ENCODE results near the gene HABP2. TPM values are rescaled to one million over a fixed set of nuclear protein-coding genes. Genes with fewer than 3 reads are reported as not detected.
A peak's percentile ranks its signal among the peaks of the same experiment; 100 is the strongest.

The HABP2 gene
- polyA plus RNA-seq, 3 donors: not detected

DNA sequence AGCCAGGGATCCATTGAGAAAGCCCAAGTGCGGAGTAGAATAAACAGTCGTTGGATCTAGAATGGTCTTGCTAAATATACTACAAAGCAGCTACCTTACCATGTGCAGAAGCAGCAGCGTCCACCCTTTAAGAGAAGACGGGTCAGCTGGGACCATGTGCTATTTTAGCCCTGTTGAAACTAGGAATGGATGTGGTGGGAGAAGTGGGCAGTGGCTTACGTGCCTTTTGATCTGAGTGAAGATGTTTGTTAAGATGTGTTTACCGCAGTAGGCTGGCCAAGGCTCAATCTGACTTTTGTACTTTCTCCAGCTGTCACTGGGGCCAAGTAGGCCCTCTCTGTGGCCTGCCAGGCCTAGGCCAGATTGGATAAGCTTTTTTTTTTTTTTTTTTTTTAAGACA is 9.2 kb downstream of the HABP2 start:
- H3K9ac ChIP-seq (ENCODE audit: insufficient read depth, low read length, poor library complexity, severe bottlenecking): no peak overlapping the region
- H3K27me3 ChIP-seq (ENCODE audit: control insufficient read depth in 2 of 2, insufficient read depth in 2 of 2, low read length in 2 of 2): peaks cover 0 to 10% of the 10 kb centered on the region in 2 donors
- H2AFZ ChIP-seq (ENCODE audit: insufficient read depth, low read depth, low read length, poor library complexity, severe bottlenecking): no peak overlapping the region
- H3K4me2 ChIP-seq (replicated peaks; ENCODE audit: extremely low read depth, low read length, poor library complexity, severe bottlenecking): no peak overlapping the region
- H3K4me3 Mint-ChIP-seq: no peak overlapping the region
- H3K4me1 Mint-ChIP-seq: peaks cover 9% of the 10 kb centered on the region
- H3K9me3 Mint-ChIP-seq: no peaks in the 10 kb centered on the region
- TF ChIP-seq CTCF (IDR thresholded peaks at IDR 0.05): no peak
- H3K27me3 Mint-ChIP-seq (ENCODE audit: low read depth in 3 of 3): peaks cover 9 to 14% (median 13%) of the 10 kb centered on the region in 3 donors
- no peak for DNase-seq
- no peaks in the 10 kb centered on the region for H4K20me1 ChIP-seq (ENCODE audit: insufficient read depth, low read length)
- H3K27ac ChIP-seq (ENCODE audit: low read depth in 1 of 2, low read length in 2 of 2): no peak overlapping the region
- no peak overlapping the region for H3K27ac Mint-ChIP-seq
- H3K36me3 ChIP-seq (replicated peaks in 1 of 2; ENCODE audit: control insufficient read depth in 1 of 2, insufficient read depth in 2 of 2, low read length in 2 of 2): no peaks in the 10 kb centered on the region
- intact Hi-C loops (cut with micrococcal nuclease): no loop called here
- H3K4me1 ChIP-seq (ENCODE audit: control insufficient read depth in 1 of 2, insufficient read depth in 2 of 2, low read length in 2 of 2): peaks cover 0 to 4% of the 10 kb centered on the region in 2 donors
- H3K36me3 Mint-ChIP-seq: no peaks in the 10 kb centered on the region
- WGBS (ENCODE audit: insufficient coverage): 80% methylated on average over 1 of the region's 6 CpGs
- no peaks in the 10 kb centered on the region for H3K9me3 ChIP-seq (replicated peaks in 1 of 2; ENCODE audit: control insufficient read depth in 1 of 2, insufficient read depth in 1 of 2, low read length in 2 of 2)
- no peaks in the 10 kb centered on the region for H3K79me2 ChIP-seq (ENCODE audit: insufficient read depth, low read length)
- no peak overlapping the region for H3K4me3 ChIP-seq (replicated peaks in 1 of 3; ENCODE audit: low read depth in 2 of 3, low read length in 3 of 3)

DNA sequence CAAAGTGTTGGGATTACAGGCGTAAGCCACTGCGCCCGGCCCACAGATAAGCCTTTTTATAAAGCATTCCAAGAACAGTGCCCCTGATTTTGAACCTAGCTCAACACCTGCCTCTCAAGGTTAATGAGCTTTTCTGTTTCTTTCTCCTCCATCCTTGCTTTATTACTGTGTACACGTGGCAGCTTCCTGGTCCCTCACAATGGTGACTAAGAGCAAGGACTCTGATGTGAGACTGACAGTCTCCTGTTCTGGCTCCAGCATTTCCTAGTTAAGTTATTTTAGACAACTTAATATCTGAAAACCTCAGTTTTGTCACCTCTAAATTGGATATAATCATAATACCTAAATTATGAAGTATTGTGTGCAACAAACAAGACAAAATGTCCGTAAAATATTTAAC is 9.9 kb downstream of the HABP2 start:
- Histone ChIP-seq H3K27ac (ENCODE audit: low read depth in 1 of 2, low read length in 2 of 2) (no peak overlapping the region), H3K79me2 (ENCODE audit: insufficient read depth, low read length) (no peaks in the 10 kb centered on the region), H3K4me3 (replicated peaks in 1 of 3; ENCODE audit: low read depth in 2 of 3, low read length in 3 of 3) (no peak overlapping the region), H3K36me3 (replicated peaks in 1 of 2; ENCODE audit: control insufficient read depth in 1 of 2, insufficient read depth in 2 of 2, low read length in 2 of 2) (no peaks in the 10 kb centered on the region), H3K9me3 (replicated peaks in 1 of 2; ENCODE audit: control insufficient read depth in 1 of 2, insufficient read depth in 1 of 2, low read length in 2 of 2) (no peaks in the 10 kb centered on the region), H3K27me3 (ENCODE audit: control insufficient read depth in 2 of 2, insufficient read depth in 2 of 2, low read length in 2 of 2) (peaks cover 0 to 9% of the 10 kb centered on the region in 2 donors), H3K4me2 (replicated peaks; ENCODE audit: extremely low read depth, low read length, poor library complexity, severe bottlenecking) (no peak overlapping the region), H3K4me1 (ENCODE audit: control insufficient read depth in 1 of 2, insufficient read depth in 2 of 2, low read length in 2 of 2) (peaks cover 0 to 4% of the 10 kb centered on the region in 2 donors), H2AFZ (ENCODE audit: insufficient read depth, low read depth, low read length, poor library complexity, severe bottlenecking) (peak overlapping the region; percentile 48), H4K20me1 (ENCODE audit: insufficient read depth, low read length) (no peaks in the 10 kb centered on the region), H3K9ac (ENCODE audit: insufficient read depth, low read length, poor library complexity, severe bottlenecking) (no peak overlapping the region)
- Mint-ChIP-seq H3K4me3 (no peak overlapping the region), H3K4me1 (peaks cover 5% of the 10 kb centered on the region), H3K27me3 (ENCODE audit: low read depth in 3 of 3) (peaks cover 6 to 11% (median 9%) of the 10 kb centered on the region in 3 donors), H3K27ac (no peak overlapping the region), H3K9me3 (no peaks in the 10 kb centered on the region), H3K36me3 (no peaks in the 10 kb centered on the region)
- TF ChIP-seq CTCF (IDR thresholded peaks at IDR 0.05): no peak
- WGBS (ENCODE audit: insufficient coverage): 100% methylated on average over 2 of the region's 5 CpGs
- no peak for DNase-seq
- intact Hi-C loops (cut with micrococcal nuclease): no loop called here

All from CD14-positive monocyte (primary cell).